ENCODE results near the gene NUP85.

GRCh38 chr17:75238684-75239191 lies 33.3 kb downstream of the NUP85 start:
- peak; percentile 96 for TF ChIP-seq CTCF (IDR thresholded peaks at IDR 0.05)
- TF ChIP-seq TCF7L2 (IDR thresholded peaks at IDR 0.05; ENCODE audit: low read depth, low read length): no peak
